Parathyroid adenoma (tissue), 2 donors: ENCODE results near the gene ZNF816.
"Not testable (repeated sequence)": the region's sequence is repeated elsewhere in the genome, so short reads cannot be mapped to it uniquely, and the experiment has no call there.

ENCODE experiments used
- H2AFZ ChIP-seq: fragments of 300-600 bp; sonication (generic); one replicate; pipeline ENCODE4 v1.7.0; 2017; ENCODE audit warnings: antibody characterized with exemption, mild to moderate bottlenecking
- H3K27ac ChIP-seq: fragments of 300-600 bp; sonication (generic); one replicate; pipeline ENCODE4 v1.7.0; 2017
- H3K27me3 ChIP-seq: fragments of 300-600 bp; sonication (generic); one replicate; pipeline ENCODE4 v1.7.0; 2017; ENCODE audit warnings: low read length; ENCODE audit not compliant: control insufficient read depth, insufficient read depth
- H3K36me3 ChIP-seq: fragments of 300-600 bp; sonication (generic); one replicate; pipeline ENCODE4 v1.7.0; 2017; ENCODE audit warnings: low read length; ENCODE audit not compliant: control insufficient read depth, insufficient read depth
- H3K4me1 ChIP-seq: fragments of 300-600 bp; sonication (generic); one replicate; pipeline ENCODE4 v1.7.0; 2017; ENCODE audit warnings: control low read depth
- H3K4me2 ChIP-seq: fragments of 300-600 bp; sonication (generic); one replicate; pipeline ENCODE4 v1.7.0; 2017; ENCODE audit warnings: low read length
- H3K4me3 ChIP-seq: fragments of 300-600 bp; sonication (generic); one replicate; pipeline ENCODE4 v1.7.0; 2017; ENCODE audit warnings: low read depth, low read length
- H3K79me2 ChIP-seq: fragments of 300-600 bp; sonication (generic); one replicate; pipeline ENCODE4 v1.7.0; 2017; ENCODE audit warnings: control low read depth
- H3K9ac ChIP-seq: fragments of 300-600 bp; sonication (generic); one replicate; pipeline ENCODE4 v1.7.0; 2017; ENCODE audit warnings: mild to moderate bottlenecking
- H3K9me3 ChIP-seq: fragments of 300-600 bp; sonication (generic); one replicate; pipeline ENCODE4 v1.7.0; 2017; ENCODE audit warnings: low read length; ENCODE audit not compliant: control insufficient read depth
- CTCF ChIP-seq: fragments of 300-600 bp; sonication (generic); IDR thresholded peaks from one replicate; pipeline ENCODE4 v1.7.0; 2017; ENCODE audit warnings: antibody characterized with exemption, mild to moderate bottlenecking
- donor health status: primary hyperparathyroidism.

Gene ZNF816

GRCh38 chr19:52946322-52947310 lies 16.1 kb downstream of the ZNF816 start:
- Histone ChIP-seq H3K27me3 (no peaks in the 10 kb centered on the region), H3K4me3 (no peak overlapping the region), H3K9ac (no peak overlapping the region), H3K36me3 (peaks cover 5% of the 10 kb centered on the region), H3K79me2 (no peaks in the 10 kb centered on the region), H3K9me3 (no peaks in the 10 kb centered on the region), H3K27ac (no peak overlapping the region), H3K4me2 (no peak overlapping the region), H2AFZ (no peak overlapping the region), H3K4me1 (no peaks in the 10 kb centered on the region)
- TF ChIP-seq CTCF: no peak

GRCh38 chr19:52945652-52946321 lies 16.9 kb downstream of the ZNF816 start:
- H3K4me3 ChIP-seq: no peak overlapping the region
- H3K9me3 ChIP-seq: no peaks in the 10 kb centered on the region
- no peaks in the 10 kb centered on the region for H3K4me1 ChIP-seq
- H2AFZ ChIP-seq: no peak overlapping the region
- no peak for TF ChIP-seq CTCF
- no peak overlapping the region for H3K9ac ChIP-seq
- no peak overlapping the region for H3K27ac ChIP-seq
- peaks cover 5% of the 10 kb centered on the region for H3K36me3 ChIP-seq
- H3K27me3 ChIP-seq: no peaks in the 10 kb centered on the region
- H3K4me2 ChIP-seq: no peak overlapping the region
- no peaks in the 10 kb centered on the region for H3K79me2 ChIP-seq

DNA sequence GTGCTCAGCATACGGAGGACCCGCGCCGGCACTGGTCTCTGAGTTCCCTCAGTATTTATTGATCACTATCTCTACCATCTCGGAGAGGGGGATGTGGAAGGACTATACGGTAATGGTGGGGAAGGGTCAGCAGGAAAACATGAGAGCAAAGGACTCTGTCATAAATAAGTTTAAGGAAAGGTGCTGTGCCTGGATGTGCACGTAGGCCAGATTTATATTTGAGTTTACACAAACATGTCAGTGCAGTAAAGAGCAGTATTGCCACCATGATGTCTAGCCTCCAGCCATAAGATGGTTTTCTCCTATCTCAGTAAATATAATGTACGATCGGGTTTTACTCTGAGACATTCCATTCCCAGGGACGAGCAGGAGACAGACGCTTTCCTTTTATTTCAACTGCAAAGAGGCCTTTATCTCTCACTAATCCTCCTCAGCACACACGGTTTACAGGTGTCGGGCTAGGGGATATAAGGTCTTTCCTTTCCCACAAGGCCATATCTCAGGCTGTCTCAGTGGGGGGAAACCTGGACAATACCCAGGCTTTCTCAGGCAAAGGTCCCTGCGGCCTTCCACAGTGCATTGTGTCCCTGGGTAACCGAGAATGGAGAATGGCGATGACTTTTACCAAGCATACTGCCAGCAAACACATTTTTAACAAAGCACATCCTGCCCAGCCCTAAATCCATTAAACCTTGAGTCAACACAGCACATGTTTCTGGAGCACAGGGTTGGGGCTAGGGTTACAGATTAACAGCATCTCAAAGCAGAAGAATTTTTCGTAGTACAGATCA lies 17.8 kb downstream of the ZNF816 start:
- not testable (repeated sequence) for H3K79me2 ChIP-seq, H3K4me3 ChIP-seq, H3K27me3 ChIP-seq, H3K27ac ChIP-seq, H3K9ac ChIP-seq, H2AFZ ChIP-seq, H3K9me3 ChIP-seq, H3K4me2 ChIP-seq, H3K4me1 ChIP-seq, H3K36me3 ChIP-seq

DNA sequence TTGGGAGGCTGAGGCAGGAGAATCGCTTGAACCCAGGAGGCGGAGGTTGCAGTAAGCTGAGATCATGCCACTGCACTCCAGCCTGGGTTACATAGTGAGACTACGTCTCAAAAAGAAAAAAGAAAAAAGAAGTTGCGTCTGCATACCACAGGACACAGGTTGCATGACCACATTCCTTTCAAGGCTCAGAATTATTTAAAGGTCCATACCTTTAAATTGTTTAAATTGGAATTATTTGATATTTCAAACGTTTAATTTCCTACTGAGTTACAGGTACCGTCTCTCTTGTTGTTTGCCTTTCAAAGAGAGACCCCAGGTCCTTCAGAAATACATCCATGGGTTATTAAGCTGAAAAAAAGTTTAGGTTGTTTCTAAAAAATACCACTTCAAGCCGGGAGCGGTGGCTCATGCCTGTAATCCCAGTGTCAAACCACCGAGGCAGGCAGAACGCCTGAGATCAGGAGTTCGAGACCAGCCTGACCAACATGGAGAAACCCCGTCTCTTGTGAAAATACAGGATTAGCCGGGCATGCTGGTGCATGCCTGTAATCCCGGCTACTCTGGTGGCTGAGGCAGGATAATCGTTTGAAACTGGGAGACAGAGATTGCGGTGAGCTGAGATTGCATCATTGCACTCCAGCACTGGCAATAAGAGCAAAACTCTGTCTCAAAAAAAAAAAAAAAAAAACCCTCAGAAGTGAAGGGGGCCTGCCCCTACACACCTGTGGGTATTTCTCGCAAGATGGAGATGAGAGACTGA lies 18.6 kb downstream of the ZNF816 start:
- no peaks in the 10 kb centered on the region for H3K27me3 ChIP-seq
- no peak overlapping the region for H3K9ac ChIP-seq
- H3K9me3 ChIP-seq: no peaks in the 10 kb centered on the region
- H3K36me3 ChIP-seq: no peaks in the 10 kb centered on the region
- TF ChIP-seq CTCF: no peak
- H3K79me2 ChIP-seq: no peaks in the 10 kb centered on the region
- H3K27ac ChIP-seq: no peak overlapping the region
- H3K4me2 ChIP-seq: no peak overlapping the region
- no peaks in the 10 kb centered on the region for H3K4me1 ChIP-seq
- H3K4me3 ChIP-seq: no peak overlapping the region
- no peak overlapping the region for H2AFZ ChIP-seq
